Measurements from ENCODE around the gene PCNX4.
"Not testable (repeated sequence)": the region's sequence is repeated elsewhere in the genome, so short reads cannot be mapped to it uniquely, and the experiment has no call there.

PCNX4 gene

GRCh38 chr14:60091550-60092525 lies at the start of gene PCNX4:
Gene PCNX4 (plus strand): TSS chr14:60091923. CDS start chr14:60107639, 15,716 bp downstream.
- peak; percentile 88 for DNase-seq (ENCODE audit: low spot score)

- not testable (repeated sequence) for DNase-seq (ENCODE audit: low spot score)
Observed at GRCh38 chr14:60047976-60048375, 43.7 kb upstream of the PCNX4 start.

- no peak for DNase-seq (ENCODE audit: low spot score)
Observed at GRCh38 chr14:60051721-60052221, 40.0 kb upstream of the PCNX4 start.

- DNase-seq (ENCODE audit: low spot score) = no peak
Observed at GRCh38 chr14:60058087-60058486, 33.6 kb upstream of the PCNX4 start.

- DNase-seq (ENCODE audit: low spot score) = no peak
Observed at GRCh38 chr14:60061371-60061770, 30.4 kb upstream of the PCNX4 start.

- peak; percentile 4 for DNase-seq (ENCODE audit: low spot score)
Observed at GRCh38 chr14:60064491-60065072, 27.1 kb upstream of the PCNX4 start.

- DNase-seq (ENCODE audit: low spot score) = no peak
Observed at GRCh38 chr14:60067882-60068281, 23.8 kb upstream of the PCNX4 start.

- no peak for DNase-seq (ENCODE audit: low spot score)
Observed at GRCh38 chr14:60079723-60080122, 12.0 kb upstream of the PCNX4 start.

- no peak for DNase-seq (ENCODE audit: low spot score)
Observed at GRCh38 chr14:60085085-60085484, 6.6 kb upstream of the PCNX4 start.

GRCh38 chr14:60085693-60086092 lies 6.0 kb upstream of the PCNX4 start:
- DNase-seq (ENCODE audit: low spot score) = no peak

- no peak for DNase-seq (ENCODE audit: low spot score)
Observed at GRCh38 chr14:60087668-60088067, 4.1 kb upstream of the PCNX4 start.

GRCh38 chr14:60089221-60089620 lies 2.5 kb upstream of the PCNX4 start:
- DNase-seq (ENCODE audit: low spot score) = no peak

- peak; percentile 61 for DNase-seq (ENCODE audit: low spot score)
Observed at GRCh38 chr14:60090864-60091519, 731 bp upstream of the PCNX4 start.

GRCh38 chr14:60092526-60092920 lies 800 bp downstream of the PCNX4 start:
- DNase-seq (ENCODE audit: low spot score) = peak; percentile 22

- no peak for DNase-seq (ENCODE audit: low spot score)
Observed at GRCh38 chr14:60093080-60093479, 1.4 kb downstream of the PCNX4 start.

GRCh38 chr14:60093606-60094005 lies 1.9 kb downstream of the PCNX4 start:
- no peak for DNase-seq (ENCODE audit: low spot score)

- peak; percentile 31 for DNase-seq (ENCODE audit: low spot score)
Observed at GRCh38 chr14:60094306-60094897, 2.7 kb downstream of the PCNX4 start.

- DNase-seq (ENCODE audit: low spot score) = no peak
Observed at GRCh38 chr14:60095231-60095630, 3.5 kb downstream of the PCNX4 start.

GRCh38 chr14:60095781-60096450 lies 4.2 kb downstream of the PCNX4 start:
- peak; percentile 24 for DNase-seq (ENCODE audit: low spot score)

- DNase-seq (ENCODE audit: low spot score) = no peak
Observed at GRCh38 chr14:60097974-60098373, 6.3 kb downstream of the PCNX4 start.

- not testable (repeated sequence) for DNase-seq (ENCODE audit: low spot score)
Observed at GRCh38 chr14:60099855-60100254, 8.1 kb downstream of the PCNX4 start.

GRCh38 chr14:60101786-60102185 lies 10.1 kb downstream of the PCNX4 start:
- DNase-seq (ENCODE audit: low spot score) = no peak
